Measurements from ENCODE around the gene SYNGAP1.
A peak's percentile ranks its signal among the peaks of the same experiment; 100 is the strongest.

The SYNGAP1 gene

DNA sequence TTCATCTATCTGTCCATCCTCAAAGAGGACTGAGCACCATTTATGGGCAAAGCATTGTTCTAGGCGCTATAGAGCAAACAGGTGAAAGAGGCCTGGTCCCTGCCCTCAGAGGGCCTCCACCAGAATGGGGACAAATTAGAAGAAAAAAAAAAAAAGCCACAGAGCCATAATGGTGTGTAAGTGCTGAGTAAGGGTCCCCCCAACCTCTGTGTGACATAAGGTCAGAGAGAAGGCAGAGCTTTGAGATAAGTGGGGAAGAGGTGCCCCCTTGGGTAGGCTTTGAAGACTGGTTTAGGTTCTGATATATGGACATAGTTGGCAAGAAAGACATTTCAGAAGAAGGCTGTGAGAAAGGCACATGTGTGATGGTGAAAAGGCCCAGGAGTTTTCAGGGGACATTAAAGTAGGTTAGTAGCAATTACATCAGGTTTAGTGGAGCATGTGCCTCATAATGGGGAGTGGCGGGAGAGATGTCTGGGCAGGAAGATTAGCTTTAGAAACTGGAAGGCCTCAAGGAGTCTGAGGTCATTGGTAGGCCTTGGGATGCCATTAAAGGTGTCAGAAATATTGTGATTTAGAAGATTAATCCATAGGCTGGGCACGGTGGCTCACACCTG, 19.2 kb downstream of the SYNGAP1 start:
- no peak for DNase-seq (ENCODE audit: low spot score)

DNA sequence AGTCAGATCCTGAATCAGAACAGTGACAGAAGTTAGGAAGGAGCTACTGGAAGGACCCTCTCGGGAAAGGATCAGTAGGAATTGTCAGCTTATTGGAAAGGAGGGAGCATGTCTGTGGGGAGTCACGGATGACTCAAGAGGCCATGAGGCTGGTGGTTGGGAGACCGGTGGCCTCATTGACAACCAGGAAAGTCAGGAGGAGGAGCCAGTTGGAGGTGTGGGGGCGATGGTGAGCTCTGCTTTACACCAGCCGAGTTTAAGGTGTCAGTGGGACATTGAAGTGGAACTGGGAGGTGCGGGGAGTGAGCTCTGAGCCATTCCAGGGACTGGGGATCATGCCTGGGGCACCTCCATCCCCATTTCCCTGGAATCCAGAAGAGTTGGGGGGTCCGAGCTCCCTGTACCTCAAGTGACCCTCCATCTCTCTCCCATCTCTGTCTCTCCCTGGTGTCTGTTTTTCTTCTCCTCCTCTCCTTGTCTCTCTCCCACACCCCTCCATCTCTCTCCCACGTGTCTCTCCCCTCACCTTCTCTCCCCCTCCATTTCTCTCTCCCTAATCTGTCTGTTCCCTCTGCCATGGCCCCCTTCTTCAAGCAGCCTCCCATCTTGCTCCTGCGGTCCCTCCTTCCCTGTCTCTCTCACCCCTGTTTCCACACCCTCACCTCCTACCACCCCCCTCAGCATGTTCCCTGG, 20.2 kb downstream of the SYNGAP1 start:
- DNase-seq (ENCODE audit: low spot score): no peak

DNA sequence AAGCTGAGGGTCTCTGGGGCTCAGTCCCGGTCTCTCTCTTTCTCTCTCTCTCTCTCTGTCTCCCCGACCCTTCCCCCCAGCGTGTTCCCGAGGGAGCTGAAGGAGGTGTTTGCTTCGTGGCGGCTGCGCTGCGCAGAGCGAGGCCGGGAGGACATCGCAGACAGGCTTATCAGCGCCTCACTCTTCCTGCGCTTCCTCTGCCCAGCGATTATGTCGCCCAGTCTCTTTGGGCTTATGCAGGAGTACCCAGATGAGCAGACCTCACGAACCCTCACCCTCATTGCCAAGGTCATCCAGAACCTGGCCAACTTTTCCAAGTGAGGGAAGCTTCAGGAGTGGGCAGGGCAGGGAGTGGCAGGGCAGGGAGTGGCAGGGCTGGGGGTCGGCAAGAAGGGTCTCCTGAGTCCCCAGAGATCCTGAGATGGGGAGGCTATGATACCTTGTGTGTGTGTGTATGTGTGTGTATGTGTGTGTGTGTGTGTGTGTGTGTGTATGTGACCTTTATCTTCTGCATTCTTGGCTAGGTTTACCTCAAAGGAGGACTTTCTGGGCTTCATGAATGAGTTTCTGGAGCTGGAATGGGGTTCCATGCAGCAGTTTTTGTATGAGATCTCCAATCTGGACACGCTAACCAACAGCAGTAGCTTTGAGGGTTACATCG, 20.9 kb downstream of the SYNGAP1 start:
- DNase-seq (ENCODE audit: low spot score): no peak

DNA sequence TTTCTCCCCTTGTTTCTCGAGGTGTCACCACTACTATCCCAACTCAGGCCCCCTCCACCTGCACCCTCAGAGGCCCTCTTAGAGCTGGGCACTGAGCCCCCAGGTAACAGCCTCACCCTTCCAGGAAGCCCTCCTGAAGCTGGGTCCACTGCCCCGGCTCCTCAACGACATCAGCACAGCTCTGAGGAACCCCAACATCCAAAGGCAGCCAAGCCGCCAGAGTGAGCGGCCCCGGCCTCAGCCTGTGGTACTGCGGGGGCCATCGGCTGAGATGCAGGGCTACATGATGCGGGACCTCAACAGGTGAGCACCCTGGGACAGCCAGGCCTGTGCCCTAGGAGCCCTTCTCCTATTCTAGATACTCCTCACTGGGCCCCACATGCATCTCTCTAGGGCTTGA, 21.6 kb downstream of the SYNGAP1 start:
- DNase-seq (ENCODE audit: low spot score): no peak

DNA sequence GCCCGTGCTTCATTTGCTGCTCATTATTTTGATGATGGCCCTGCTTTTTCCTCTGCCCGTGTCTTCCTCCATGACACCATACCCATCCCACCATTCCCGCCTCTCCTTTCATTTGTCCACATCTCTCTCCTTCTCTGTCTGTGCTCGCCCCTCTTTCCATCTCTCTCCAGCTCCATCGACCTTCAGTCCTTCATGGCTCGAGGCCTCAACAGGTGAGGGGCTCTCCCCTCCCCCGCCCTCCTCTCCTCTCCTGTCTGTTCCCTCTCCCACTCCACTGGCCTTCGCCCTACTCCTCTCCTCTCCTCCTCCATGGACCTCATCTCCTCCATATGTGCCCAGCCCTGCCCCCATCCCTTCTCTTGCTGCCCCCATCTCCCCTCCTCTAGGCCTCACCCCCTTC, 22.4 kb downstream of the SYNGAP1 start:
- no peak for DNase-seq (ENCODE audit: low spot score)

DNA sequence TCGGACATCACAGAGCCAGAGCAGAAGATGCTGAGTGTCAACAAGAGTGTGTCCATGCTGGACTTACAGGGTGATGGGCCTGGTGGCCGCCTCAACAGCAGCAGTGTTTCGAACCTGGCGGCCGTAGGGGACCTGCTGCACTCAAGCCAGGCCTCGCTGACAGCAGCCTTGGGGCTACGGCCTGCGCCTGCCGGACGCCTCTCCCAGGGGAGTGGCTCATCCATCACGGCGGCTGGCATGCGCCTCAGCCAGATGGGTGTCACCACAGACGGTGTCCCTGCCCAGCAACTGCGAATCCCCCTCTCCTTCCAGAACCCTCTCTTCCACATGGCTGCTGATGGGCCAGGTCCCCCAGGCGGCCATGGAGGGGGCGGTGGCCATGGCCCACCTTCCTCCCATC, 23.2 kb downstream of the SYNGAP1 start:
- DNase-seq (ENCODE audit: low spot score): no peak

DNA sequence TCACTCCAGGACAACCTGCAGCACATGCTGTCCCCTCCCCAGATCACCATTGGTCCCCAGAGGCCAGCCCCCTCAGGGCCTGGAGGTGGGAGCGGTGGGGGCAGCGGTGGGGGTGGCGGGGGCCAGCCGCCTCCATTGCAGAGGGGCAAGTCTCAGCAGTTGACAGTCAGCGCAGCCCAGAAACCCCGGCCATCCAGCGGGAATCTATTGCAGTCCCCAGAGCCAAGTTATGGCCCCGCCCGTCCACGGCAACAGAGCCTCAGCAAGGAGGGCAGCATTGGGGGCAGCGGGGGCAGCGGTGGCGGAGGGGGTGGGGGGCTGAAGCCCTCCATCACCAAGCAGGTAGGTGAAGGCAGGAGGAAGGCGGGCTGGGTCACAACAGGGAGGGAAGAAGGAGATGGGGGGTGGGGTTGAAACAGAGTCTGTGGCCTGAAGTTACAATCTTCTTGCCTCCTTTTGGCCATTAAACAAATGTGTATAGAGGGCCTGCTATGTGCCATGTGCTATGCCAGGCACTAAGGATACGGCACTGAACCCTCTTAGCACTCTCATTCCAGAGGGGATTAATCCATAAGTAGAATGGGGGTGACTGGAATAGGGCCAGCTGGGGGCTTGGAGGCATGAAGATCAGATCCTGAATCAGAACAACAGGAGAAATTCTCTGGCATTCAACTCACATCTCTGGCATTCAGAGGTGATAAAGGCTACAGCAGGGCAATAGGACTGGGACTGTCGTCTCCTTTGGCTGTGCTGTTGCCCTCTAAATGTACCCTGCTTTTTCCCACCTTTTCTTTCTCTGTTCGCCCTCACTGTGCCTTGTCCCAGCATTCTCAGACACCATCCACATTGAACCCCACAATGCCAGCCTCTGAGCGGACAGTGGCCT, 24.0 kb downstream of the SYNGAP1 start:
- DNase-seq (ENCODE audit: low spot score): no peak

DNA sequence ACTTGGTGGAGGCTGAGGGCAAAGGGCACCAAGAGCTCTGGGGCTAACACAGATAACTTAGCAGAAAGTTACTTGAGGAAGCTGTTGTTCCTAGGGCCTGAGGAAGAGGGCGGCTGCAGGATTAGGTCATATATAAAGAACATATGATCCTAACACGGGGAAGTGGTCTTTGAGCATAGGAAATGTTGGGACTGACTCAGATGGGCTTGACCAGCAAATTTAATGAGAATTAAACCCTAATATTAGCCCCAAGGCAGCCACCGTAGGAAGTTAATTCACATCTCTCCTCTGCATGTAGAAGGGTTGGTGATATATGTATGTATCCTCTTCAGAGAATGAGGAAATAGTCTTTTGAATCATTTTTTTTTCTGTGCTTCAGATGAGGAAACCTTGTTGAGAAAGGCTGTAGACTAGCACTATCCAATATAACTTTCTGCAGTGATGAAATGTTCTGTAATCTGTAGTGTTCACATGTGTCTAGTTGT, 25.3 kb downstream of the SYNGAP1 start:
- no peak for DNase-seq (ENCODE audit: low spot score)

DNA sequence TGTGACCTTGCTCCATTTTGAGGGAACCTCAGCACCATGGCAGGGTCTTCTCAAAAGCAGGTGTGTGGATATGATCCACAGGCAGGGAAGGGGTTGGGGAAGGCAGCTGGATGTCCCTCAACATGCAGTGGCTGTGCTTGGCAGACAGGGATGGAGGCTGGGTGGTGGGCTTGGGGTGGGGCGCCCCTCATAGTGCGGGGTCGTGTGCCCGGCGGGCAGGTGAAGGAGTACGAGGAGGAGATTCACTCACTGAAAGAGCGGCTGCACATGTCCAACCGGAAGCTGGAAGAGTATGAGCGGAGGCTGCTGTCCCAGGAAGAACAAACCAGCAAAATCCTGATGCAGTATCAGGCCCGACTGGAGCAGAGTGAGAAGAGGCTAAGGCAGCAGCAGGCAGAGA, 26.5 kb downstream of the SYNGAP1 start:
- no peak for DNase-seq (ENCODE audit: low spot score)

DNA sequence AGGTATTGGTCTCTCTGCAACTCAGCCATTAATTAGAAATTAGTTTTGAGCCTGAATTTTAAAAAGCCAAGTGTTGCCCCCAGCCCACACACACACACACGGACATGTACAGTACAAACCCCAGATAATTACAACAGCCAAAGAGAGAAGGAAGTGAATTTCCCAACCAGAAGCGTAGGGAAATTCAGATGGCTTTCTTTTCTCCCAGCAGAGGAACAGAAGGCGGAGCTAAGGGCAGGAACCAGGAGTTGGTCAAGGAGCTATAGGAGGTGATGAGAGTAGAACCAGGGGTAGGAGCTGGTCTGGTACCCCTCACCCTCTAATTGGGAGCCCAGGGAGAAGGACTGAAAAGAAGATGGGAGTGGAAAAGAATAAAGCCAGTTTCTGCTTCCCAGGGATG, 30.6 kb downstream of the SYNGAP1 start:
- no peak for DNase-seq (ENCODE audit: low spot score)

DNA sequence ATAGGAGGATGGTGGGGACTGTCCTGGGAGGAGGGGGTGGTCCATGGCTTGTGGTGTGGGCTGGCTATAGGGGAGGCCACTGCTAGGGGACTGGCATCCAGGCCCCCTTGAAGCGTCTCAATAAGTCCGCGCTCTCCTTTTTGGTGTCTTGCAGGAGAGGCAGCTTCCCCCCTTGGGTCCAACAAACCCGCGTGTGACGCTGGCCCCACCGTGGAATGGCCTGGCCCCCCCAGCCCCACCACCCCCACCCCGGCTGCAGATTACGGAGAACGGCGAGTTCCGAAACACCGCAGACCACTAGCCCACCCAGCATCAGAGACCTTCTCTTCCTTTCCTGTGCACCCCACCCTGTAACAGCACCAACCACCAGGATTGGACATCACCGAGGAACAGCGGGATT, 31.7 kb downstream of the SYNGAP1 start:
- DNase-seq (ENCODE audit: low spot score): no peak

DNA sequence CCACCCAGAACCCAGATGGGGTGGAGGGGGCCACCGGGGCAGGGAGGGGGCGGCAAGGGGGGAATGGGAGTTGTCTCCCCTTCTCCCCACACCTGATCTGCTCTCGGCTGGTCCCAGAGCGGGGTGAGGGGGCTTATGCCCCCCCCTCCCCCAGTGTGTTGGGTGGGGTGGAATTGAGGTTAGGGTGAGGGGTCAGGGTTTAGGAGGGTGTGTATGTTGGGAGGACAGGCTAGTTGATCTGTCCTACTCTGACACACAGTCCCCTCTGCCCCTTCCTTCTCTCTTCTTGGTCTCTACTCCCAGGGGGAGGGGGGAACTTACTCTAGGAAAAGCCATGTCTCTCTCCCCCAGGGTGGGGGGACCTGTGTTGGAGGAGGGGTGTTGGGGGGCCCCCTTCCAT, 32.6 kb downstream of the SYNGAP1 start:
- no peak for DNase-seq (ENCODE audit: low spot score)

DNA sequence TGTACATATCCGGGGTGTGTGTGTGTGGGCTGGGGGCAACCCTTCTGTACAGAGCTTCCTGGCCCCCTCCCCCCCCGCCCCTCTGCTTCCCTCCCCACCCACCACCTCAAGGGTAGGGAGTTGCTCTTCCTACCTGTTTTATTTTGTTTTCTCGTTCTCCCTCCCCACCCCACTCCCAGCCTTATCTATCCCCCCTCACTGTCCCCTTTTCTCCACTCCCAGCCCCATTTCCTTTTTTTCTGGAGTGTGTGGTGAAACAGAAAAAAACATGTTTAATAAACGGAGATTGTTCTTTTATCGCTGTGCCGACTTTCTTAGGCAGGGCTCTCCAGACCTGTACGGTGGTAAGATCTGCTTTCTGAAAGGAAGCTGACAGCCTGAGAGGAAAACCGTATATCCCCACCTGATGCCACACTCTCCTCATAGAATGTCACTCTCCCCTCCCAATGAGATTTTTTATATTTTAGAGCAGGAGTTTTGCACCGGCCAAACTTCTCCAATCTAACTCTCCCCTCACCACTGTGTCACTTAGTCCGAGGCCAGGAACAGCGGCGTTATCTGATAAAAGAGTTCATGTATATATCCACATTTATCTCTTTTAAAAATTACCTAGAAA, 33.6 kb downstream of the SYNGAP1 start:
- no peak for DNase-seq (ENCODE audit: low spot score)

DNA sequence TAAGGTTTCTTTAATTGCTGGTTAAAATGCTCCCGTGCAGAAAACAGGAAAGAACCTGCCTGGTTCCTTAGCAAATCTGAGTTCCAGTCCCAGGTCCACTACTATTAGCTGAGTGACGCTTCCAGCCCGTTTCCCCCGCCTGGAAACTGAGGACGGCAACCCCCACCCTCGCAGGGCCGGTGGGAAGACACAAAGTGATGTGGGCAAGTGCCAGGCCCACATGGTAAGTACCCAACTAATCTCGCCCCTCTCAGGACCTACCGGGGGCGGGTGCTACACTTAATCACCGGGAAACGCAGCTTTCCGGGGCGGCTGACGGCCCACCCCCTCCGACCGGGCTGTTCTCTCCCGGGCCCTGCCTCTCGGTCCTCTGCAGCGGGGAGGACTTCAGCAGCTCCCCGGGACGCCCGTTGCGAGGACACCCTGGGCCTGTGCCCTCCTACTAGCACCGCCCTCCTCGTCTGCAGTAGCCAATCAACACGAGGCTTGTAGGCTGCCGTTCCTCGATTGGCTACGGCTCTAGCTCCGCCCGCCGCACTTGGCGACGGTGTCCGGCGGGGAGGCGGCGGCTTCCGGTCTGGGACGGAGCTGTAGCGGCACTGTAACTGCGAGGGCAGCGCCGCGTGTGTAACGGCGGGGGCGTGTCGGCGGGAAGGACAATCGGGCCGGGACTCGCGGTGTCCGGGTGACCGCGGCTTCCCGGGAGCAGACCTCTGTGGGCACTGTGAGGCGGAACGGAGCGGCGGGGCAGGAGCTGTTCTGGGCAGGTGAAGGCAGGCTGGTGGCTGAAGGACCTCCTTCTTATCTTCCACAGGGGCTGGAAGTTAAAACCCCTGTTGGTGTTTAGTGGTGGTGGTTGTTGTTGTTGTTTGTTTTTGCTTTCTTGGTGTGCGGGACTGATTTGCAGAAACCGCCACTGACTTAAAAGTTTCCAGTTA, 34.4 kb downstream of the SYNGAP1 start, which contains the start of gene ZBTB9:
TSS of gene ZBTB9 (plus strand) at position 568 of the 938 bp plus-strand sequence. CDS start 525 bp downstream, outside the sequence.
- DNase-seq (ENCODE audit: low spot score): peak; percentile 95

DNA sequence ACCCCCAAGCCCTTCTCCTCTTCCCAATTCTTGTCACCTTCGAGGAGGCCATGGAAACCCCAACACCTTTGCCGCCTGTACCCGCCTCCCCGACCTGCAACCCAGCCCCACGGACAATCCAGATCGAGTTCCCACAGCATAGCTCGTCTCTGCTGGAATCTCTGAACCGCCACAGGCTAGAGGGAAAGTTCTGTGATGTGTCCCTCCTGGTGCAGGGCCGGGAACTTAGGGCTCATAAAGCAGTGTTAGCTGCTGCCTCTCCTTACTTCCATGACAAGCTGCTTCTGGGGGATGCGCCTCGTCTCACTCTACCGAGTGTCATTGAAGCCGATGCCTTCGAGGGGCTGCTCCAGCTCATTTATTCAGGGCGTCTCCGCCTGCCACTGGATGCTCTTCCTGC, 35.2 kb downstream of the SYNGAP1 start:
- no peak for DNase-seq (ENCODE audit: low spot score)

DNA sequence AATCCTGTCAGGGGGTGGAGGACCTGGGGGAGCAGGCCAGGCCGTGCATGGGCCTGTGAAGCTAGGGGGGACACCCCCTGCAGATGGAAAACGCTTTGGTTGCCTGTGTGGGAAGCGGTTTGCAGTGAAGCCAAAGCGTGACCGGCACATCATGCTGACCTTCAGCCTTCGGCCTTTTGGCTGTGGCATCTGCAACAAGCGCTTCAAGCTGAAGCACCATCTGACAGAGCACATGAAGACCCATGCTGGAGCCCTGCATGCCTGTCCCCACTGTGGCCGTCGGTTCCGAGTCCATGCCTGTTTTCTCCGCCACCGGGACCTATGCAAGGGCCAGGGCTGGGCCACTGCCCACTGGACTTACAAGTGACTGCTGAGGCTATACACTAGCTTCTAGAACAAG, 36.3 kb downstream of the SYNGAP1 start:
- DNase-seq (ENCODE audit: low spot score): no peak

DNA sequence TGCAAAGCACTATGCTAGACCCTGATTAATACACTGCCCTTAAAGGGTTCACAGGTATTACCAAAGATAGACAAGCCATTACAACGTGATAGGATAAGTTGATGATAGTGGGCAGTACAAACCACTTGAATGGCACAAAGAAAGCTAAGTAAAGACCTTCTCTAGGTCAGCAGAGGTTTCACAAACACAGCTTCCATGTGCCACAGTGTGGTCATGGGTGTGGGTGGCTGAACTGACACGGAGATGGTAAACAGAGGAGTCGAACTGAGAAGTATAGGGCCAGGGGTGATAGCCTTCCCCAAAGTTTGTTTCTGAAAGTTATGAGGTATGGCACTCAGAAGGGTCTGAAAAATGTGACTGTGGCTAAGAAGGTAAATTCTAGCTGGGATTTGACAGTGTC, 38.8 kb downstream of the SYNGAP1 start:
- DNase-seq (ENCODE audit: low spot score): no peak

DNA sequence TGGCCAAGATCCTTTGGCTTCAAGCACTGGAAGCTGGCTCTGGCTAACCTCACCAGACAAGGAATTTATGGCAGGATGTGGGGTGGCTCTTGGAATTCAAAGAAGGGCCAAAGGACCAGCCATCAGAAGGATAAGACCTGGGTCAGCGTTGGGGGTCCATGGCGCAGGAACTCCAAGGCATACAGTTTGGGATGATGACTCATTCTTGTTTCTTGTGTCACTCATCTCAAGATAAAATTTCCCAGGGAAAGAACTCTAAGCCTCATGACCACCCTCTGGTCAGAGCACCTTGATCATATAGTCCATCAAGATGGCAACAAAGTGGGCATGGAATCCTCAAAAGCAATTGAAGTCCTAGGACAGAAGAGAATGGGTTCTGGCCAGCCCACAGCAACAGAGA, 39.4 kb downstream of the SYNGAP1 start:
- DNase-seq (ENCODE audit: low spot score): no peak

DNA sequence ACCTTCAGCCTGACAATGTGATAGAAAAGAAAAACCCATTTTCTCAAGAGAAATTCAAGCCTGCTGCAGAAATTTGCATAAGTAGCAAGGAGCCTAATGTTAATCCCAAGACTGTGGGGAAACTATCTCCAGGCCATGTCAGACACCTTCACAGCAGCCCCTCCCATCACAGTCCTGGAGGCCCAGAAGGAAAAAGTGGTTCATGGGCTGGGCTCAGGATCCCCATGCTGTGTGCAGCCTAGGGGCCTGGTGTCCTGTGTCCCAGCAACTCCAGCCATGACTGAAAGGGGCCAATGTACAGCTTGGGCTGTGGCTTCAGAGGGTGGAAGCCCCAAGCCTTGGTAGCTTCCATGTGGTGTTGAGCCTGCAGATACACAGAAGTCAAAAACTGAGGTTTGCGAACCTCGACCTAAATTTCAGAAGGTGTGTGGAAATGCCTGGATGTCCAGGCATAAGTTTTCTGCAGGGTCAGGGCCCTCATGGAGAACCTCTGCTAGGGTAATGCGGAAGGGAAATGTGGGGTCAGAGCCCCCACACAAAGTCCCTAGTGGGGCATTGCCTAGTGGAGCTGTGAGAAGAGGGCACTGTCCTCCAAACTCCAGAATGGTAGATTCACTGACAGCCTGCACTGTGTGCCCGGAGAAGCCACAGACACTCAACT, 46.3 kb downstream of the SYNGAP1 start:
- no peak for DNase-seq (ENCODE audit: low spot score)

DNA sequence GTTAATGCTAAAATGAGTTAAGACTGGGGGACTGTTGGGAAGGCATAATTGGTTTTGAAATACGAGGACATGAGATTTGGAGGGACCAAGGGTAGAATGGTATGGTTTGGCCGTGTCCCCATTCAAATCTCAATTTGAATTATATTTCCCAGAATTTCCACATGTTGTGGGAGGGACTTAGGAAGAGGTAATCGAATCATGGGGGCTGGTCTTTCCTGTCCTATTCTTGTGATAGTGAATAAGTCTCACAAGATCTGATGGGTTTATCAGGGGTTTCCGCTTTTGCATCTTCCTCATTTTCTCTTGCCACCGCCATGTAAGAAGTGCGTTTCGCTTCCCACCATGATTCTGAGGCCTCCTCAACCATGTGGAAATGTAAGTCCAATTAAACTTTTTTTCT, 47.2 kb downstream of the SYNGAP1 start:
- no peak for DNase-seq (ENCODE audit: low spot score)

All from kidney capillary endothelial cell (primary cell).